GM23338 (cell line): ENCODE results near the gene SLC6A11.

Source experiments
- CREB1 ChIP-seq: fragments of 250-450 bp; sonication (Bioruptor Pico); IDR thresholded peaks from 2 replicates; pipeline ENCODE4 v1.5.0; 2020; ENCODE audit warnings: low read depth, mild to moderate bottlenecking, moderate library complexity
- REST ChIP-seq: IDR thresholded peaks from one replicate; pipeline ENCODE4 v1.6.1; 2018; ENCODE audit warnings: antibody characterized with exemption; ENCODE audit not compliant: unreplicated experiment
- TF ChIP-seq, protein P1 (sequence below), 2 experiments: fragments of 200-600 bp in 1 of 2; sonication (generic) in 1 of 2; conservative IDR thresholded peaks; 2 replicates each; pipeline versions ENCODE4 v1.5.1 to v1.6.1; 2016 to 2017; ENCODE audit warnings: antibody characterized with exemption in 2 of 2, low read depth in 2 of 2, mild to moderate bottlenecking in 2 of 2, moderate library complexity in 1 of 2

DNA sequence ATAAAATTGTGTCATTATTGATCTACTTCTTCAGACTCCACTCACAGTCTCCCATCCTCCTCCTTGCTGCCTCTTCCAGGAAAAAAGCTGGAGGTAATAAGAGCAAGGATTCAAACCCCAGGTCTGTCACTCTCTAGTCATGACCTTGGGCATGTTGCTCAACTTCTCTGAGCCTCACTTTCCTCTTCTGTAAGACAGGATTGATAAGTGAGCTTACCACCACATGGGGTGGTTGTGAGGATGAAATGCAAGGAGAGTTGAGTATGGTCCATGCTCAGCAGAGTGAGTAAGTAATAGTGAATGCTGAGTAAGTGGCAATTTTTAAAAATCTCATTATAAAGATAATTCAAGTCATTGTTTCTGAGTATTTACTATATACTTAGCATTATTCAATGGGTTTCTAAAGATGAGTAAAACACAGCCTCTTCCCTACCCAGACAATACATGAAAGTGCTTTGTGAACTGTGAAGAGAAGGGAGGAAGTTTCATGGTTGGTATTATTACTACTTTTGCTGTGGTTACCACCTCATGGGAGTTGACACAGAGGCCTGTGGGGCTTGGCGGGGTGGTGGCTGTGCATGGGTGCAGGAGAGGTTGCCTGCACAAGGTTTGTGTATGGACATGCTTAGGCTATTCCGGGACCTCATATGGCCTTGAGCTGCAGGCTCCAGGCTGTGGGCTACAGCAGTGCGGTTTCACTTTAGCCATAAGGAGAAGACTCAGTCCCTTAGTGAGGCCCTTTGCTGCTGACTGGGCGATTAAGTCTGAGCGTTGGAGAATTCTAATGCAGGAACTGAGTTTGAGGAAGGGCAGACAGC, 30.0 kb downstream of the SLC6A11 start:
- TF ChIP-seq CREB1 (no peak), REST (no peak)
- TF ChIP-seq, protein P1, sequence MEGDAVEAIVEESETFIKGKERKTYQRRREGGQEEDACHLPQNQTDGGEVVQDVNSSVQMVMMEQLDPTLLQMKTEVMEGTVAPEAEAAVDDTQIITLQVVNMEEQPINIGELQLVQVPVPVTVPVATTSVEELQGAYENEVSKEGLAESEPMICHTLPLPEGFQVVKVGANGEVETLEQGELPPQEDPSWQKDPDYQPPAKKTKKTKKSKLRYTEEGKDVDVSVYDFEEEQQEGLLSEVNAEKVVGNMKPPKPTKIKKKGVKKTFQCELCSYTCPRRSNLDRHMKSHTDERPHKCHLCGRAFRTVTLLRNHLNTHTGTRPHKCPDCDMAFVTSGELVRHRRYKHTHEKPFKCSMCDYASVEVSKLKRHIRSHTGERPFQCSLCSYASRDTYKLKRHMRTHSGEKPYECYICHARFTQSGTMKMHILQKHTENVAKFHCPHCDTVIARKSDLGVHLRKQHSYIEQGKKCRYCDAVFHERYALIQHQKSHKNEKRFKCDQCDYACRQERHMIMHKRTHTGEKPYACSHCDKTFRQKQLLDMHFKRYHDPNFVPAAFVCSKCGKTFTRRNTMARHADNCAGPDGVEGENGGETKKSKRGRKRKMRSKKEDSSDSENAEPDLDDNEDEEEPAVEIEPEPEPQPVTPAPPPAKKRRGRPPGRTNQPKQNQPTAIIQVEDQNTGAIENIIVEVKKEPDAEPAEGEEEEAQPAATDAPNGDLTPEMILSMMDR (conservative IDR thresholded peaks at IDR 0.05; ENCODE audit: low read depth in 2 of 2) = no peak
